Erythroblast (primary cell): ENCODE measurements around the gene WNT3.

ENCODE experiments used
- DNase-seq, 2 experiments: peaks; one replicate each; lab custom pipeline; 2025; lab: John Stamatoyannopoulos, UW
- GATA1 ChIP-seq: IDR thresholded peaks from 2 replicates; pipeline ENCODE4 v1.6.1; 2011; ENCODE audit warnings: low read depth, mild to moderate bottlenecking, control low read depth, low read length, moderate library complexity
- POLR2A ChIP-seq: IDR thresholded peaks from 2 replicates; pipeline ENCODE4 v1.6.1; 2011; ENCODE audit warnings: mild to moderate bottlenecking, low read length

Gene WNT3

DNA sequence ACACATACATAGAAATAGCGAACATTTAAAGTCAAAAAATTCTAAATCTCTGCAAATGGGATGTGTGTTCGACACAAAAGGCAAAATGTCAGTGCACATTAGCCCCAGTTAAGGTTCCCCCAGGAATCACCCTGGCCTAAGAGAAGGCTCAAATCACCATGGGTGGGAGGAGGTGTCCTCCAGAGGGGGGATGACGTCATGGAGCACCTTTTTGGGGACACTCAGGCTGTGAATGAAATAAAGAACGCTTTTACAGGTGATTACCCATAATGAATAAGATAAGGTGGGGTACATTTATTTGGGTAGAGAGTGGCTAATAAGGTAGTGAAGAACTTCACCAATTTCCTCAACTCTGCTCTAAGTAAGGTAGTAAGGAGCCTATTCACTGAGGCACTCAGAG is 26.4 kb downstream of the WNT3 start:
- TF ChIP-seq GATA1 (no peak), POLR2A (no peak)
- DNase-seq, result no peak

DNA sequence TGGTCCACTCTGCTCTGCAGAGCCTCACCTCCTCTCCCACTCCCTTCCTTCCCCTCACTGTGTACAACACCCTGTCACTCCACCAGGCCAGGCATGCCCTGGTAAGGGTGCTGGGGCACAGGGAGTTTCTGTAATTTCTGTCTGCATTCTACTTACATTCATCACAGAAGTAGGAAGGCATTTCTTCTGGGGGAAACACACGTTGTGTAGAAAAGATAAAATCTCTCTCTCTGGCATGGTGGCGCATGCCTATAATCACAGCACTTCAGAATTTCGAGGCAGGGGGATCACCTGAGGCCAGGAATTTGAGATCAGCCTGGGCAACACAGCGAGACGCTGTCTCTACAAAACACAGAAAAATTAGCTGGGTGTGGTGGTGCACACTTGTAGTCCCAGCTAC is 27.0 kb downstream of the WNT3 start:
- no peak for DNase-seq
- TF ChIP-seq GATA1, result no peak
- no peak for TF ChIP-seq POLR2A

GRCh38 chr17:46790216-46790615 is 28.3 kb downstream of the WNT3 start:
- no peak for TF ChIP-seq POLR2A
- TF ChIP-seq GATA1, result no peak
- no peak for DNase-seq

- TF ChIP-seq GATA1 (no peak), POLR2A (no peak)
- DNase-seq, result no peak
Measured at GRCh38 chr17:46789610-46790009, 28.9 kb downstream of the WNT3 start.

DNA sequence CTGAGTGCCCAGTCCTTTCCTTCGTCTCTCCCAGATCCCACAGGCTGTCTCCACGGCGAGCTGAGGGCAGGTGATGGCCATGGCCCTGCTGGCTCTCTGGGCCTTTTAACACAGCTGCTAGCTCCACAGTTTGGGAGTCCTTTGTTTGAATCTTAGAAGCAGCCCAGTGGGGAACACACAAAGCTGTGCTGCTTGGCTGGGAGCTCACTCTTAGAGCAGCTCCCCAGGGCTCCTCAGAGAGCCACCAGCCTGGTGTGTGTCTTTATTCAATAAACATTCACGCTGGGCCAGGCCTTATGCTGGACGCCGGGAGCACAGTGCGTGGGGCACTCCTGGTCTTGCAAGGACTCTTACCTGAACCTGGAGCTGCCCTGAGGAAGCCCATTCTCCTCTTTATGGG is 29.7 kb downstream of the WNT3 start:
- no peak for DNase-seq
- TF ChIP-seq POLR2A (no peak), GATA1 (no peak)

- no peak for DNase-seq
- no peak for TF ChIP-seq GATA1
- TF ChIP-seq POLR2A, result no peak
Measured at GRCh38 chr17:46788300-46788699, 30.2 kb downstream of the WNT3 start.

DNA sequence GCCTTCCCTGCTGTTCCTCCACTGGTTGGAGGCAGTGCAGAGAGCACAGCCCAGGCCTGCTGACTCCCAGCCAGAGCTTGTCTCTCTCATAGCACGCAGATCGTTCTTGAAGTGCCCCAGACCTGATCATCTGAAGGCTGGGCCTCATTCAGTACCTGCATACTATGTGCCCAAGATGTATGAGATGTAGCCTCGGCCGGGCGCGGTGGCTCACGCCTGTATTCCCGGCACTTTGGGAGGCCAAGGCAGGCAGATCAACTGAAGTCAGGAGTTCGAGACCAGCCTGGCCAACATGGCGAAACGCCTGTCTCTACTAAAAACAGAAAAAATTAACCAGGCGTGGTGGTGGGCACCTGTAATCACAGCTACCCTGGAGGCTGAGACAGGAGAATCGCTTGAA is 31.0 kb downstream of the WNT3 start:
- TF ChIP-seq GATA1 (no peak), POLR2A (no peak)
- no peak for DNase-seq

DNA sequence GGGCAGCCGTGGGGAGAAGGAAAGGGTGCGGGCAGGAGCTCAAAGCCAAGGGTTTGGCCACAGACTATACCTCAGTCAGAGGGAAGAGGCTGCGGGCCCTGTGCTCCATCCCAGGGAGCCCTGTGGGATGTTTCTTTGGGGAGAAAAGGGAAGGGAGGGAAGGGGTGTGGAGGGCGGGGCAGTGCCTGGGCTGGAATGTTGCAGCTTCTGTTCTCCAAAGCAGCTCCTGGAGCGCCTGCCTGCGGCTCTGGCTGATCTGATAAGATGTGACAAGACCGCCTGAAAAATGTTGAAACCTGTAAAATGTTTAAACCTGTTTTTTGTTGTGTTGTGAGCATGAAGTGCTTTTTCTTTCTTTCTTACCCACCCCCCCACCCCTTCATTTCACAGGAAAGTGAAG is 32.8 kb downstream of the WNT3 start:
- no peak for TF ChIP-seq POLR2A
- TF ChIP-seq GATA1, result no peak
- no peak for DNase-seq

DNA sequence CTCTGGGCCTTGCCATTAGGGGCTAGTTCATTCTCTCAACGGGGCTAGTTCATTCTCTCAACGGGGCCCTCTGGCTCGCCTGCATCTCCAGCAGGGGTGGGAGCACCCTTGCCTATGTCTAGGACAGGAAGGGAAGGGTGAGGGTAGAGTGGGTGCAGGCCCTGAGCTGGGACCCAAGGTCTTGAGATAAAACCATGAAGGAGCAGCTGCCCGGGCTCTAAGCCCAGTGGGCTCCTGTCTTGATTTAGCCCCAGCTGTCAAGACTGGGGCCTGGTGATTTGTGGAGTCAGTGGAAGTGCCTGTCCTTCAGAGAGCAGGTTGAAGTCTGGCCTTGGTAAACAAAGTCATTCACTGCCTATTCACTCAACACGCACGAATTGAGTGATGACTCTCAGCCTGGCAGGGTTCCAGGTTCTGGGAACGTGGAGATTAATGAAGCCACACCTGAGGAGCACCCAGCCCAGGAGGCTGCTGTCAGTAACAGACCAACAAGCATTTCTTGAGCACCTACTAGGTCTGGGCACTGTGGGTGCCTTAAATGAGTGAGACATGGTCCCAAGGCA is 35.4 kb downstream of the WNT3 start:
- TF ChIP-seq POLR2A (no peak), GATA1 (no peak)
- peak in 1 of 2 experiments; percentile 15 for DNase-seq

- peak; percentile 60 to 62 for DNase-seq
- TF ChIP-seq GATA1 (no peak), POLR2A (no peak)
Measured at GRCh38 chr17:46782250-46782953, 36.1 kb downstream of the WNT3 start.

GRCh38 chr17:46780003-46780373 is 38.5 kb downstream of the WNT3 start:
- TF ChIP-seq POLR2A (no peak), GATA1 (no peak)
- no peak for DNase-seq

GRCh38 chr17:46777943-46778915 is 40.3 kb downstream of the WNT3 start:
- TF ChIP-seq GATA1, result no peak
- TF ChIP-seq POLR2A, result no peak

GRCh38 chr17:46776298-46777005 is 42.0 kb downstream of the WNT3 start:
- DNase-seq, result no peak
- TF ChIP-seq POLR2A (no peak), GATA1 (no peak)

More at GRCh38 chr17:46777943-46778915, 40.3 kb downstream of the WNT3 start:
- DNase-seq, result peak; percentile 50 to 69
